Lower lobe of right lung (tissue), 2 donors: ENCODE results near the gene PRAMEF33. TPM values are rescaled to one million over a fixed set of nuclear protein-coding genes. Genes with fewer than 3 reads are reported as not detected.
A peak's percentile ranks its signal among the peaks of the same experiment; 100 is the strongest.
"Not testable (repeated sequence)": the region's sequence is repeated elsewhere in the genome, so short reads cannot be mapped to it uniquely, and the experiment has no call there.

Experiments
- ATAC-seq, 2 donors: fragments of 200-7000 bp; cut with Tn5 transposase; one replicate each; pipeline ENCODE4 v1.9.1; 2020 to 2022; ENCODE audit warnings: mild to moderate bottlenecking in 2 of 2, moderate library complexity in 2 of 2
- DNase-seq: peaks from one replicate; pipeline ENCODE4 v3.0.0-alpha.2; 2020
- H3K27ac ChIP-seq: fragments of 200-600 bp; one replicate; pipeline ENCODE4 v1.8.0; 2022
- H3K27me3 ChIP-seq: fragments of 200-600 bp; one replicate; pipeline ENCODE4 v1.8.0; 2022; ENCODE audit warnings: low read depth
- H3K36me3 ChIP-seq: fragments of 200-600 bp; one replicate; pipeline ENCODE4 v1.8.0; 2022; ENCODE audit warnings: mild to moderate bottlenecking
- H3K4me1 ChIP-seq: fragments of 200-600 bp; one replicate; pipeline ENCODE4 v1.8.0; 2022
- H3K4me3 ChIP-seq: fragments of 200-600 bp; one replicate; pipeline ENCODE4 v1.8.0; 2022; ENCODE audit warnings: mild to moderate bottlenecking
- H3K9me3 ChIP-seq: fragments of 200-600 bp; one replicate; pipeline ENCODE4 v1.8.0; 2022
- intact Hi-C: fragments of 100-400 bp; cut with DNase I; formaldehyde crosslinking; loops from one replicate; pipeline ENCODE4 v1.11.0; 2022
- total RNA-seq: library from RNA; stranded (reverse); fragmentation: NEBNext Ultra II Directional; extraction: Animal tissue kit (Norgen Biotek cat#: 25700); gene quantifications from one replicate; pipeline ENCODE4 v1.2.1, GENCODE V29; 2021
- TF ChIP-seq, protein P1 (sequence below): fragments of 200-600 bp; IDR thresholded peaks from one replicate; pipeline ENCODE4 v1.8.0; 2022; ENCODE audit warnings: antibody characterized with exemption, mild to moderate bottlenecking
- donor health status: DM: no; HTN: yes; CAD: no; lungs with severe emphysema.

The PRAMEF33 gene
- total RNA-seq, 1 donor from 2014 or later: not detected

- intact Hi-C loops, H3K4me3 ChIP-seq, H3K4me1 ChIP-seq, ATAC-seq, DNase-seq, H3K27me3 ChIP-seq, H3K9me3 ChIP-seq, H3K36me3 ChIP-seq, H3K27ac ChIP-seq: not testable (repeated sequence)
Observed at GRCh38 chr1:13354475-13354874, 51.1 kb downstream of the PRAMEF33 start.

DNA sequence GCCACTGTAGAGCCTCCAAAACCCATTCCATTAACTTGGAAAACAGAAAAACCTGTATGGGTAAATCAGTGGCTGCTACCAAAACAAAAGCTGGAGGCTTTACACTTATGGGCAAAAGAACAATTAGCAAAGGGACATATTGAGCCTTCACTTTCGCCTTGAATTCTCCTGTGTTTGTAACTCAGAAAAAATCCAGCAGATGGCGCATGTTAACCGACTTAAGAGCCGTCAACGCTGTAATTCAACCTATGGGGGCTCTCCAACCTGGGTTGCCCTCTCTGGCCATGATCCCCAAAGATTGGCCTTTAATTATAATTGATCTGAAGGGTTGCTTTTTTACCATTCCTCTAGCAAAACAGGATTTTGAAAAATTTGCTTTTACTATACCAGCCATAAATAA lies 53.4 kb downstream of the PRAMEF33 start:
- intact Hi-C loops, H3K9me3 ChIP-seq, H3K27me3 ChIP-seq, H3K36me3 ChIP-seq, H3K4me1 ChIP-seq, DNase-seq, H3K27ac ChIP-seq, ATAC-seq, H3K4me3 ChIP-seq: not testable (repeated sequence)
- TF ChIP-seq, protein P1, sequence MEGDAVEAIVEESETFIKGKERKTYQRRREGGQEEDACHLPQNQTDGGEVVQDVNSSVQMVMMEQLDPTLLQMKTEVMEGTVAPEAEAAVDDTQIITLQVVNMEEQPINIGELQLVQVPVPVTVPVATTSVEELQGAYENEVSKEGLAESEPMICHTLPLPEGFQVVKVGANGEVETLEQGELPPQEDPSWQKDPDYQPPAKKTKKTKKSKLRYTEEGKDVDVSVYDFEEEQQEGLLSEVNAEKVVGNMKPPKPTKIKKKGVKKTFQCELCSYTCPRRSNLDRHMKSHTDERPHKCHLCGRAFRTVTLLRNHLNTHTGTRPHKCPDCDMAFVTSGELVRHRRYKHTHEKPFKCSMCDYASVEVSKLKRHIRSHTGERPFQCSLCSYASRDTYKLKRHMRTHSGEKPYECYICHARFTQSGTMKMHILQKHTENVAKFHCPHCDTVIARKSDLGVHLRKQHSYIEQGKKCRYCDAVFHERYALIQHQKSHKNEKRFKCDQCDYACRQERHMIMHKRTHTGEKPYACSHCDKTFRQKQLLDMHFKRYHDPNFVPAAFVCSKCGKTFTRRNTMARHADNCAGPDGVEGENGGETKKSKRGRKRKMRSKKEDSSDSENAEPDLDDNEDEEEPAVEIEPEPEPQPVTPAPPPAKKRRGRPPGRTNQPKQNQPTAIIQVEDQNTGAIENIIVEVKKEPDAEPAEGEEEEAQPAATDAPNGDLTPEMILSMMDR: peak; percentile 54

Other genes starting within 250 kb of the PRAMEF33 start
- not detected for gene PRAMEF27, start 247.0 kb upstream of the PRAMEF33 start, total RNA-seq
- not detected for gene HNRNPCL3, start 242.8 kb upstream of the PRAMEF33 start, total RNA-seq
- not detected for gene PRAMEF25, start 232.8 kb upstream of the PRAMEF33 start, total RNA-seq
- not detected for gene HNRNPCL2, start 186.7 kb upstream of the PRAMEF33 start, total RNA-seq
- gene PRAMEF26, start 147.5 kb upstream of the PRAMEF33 start, total RNA-seq: not detected
- not detected for gene HNRNPCL4, start 137.9 kb upstream of the PRAMEF33 start, total RNA-seq
- not detected for gene PRAMEF9, start 131.7 kb upstream of the PRAMEF33 start, total RNA-seq
- not detected for gene PRAMEF13, start 102.1 kb upstream of the PRAMEF33 start, total RNA-seq
- gene PRAMEF18, start 77.4 kb upstream of the PRAMEF33 start, total RNA-seq: not detected
- gene PRAMEF5, start 49.3 kb upstream of the PRAMEF33 start, total RNA-seq: not detected
- gene PRAMEF8, start 18.4 kb upstream of the PRAMEF33 start, total RNA-seq: not detected
- gene PRAMEF15, start 12.0 kb downstream of the PRAMEF33 start, total RNA-seq: not detected
- gene PRAMEF14, start 43.6 kb downstream of the PRAMEF33 start, total RNA-seq: not detected
- not detected for gene PRAMEF19, start 68.4 kb downstream of the PRAMEF33 start, total RNA-seq
- gene PRAMEF17, start 86.1 kb downstream of the PRAMEF33 start, total RNA-seq: not detected
- gene PRAMEF20, start 106.9 kb downstream of the PRAMEF33 start, total RNA-seq: not detected
- gene LRRC38, start 210.5 kb downstream of the PRAMEF33 start, total RNA-seq: not detected